Endothelial cell of umbilical vein (primary cell): ENCODE measurements around the gene HES6. TPM values are rescaled to one million over a fixed set of nuclear protein-coding genes. Genes with fewer than 3 reads are reported as not detected.

Source experiments
- Bru-seq: library from RNA; stranded (reverse); fragments of 400-500 nt; gene quantifications from one replicate; lab custom pipeline; 2021; lab: Mats Ljungman, UMichigan
- BruChase-seq, 2 experiments: library from RNA; stranded (reverse); fragments of 400-500 nt; gene quantifications; one replicate each; lab custom pipeline; 2021; lab: Mats Ljungman, UMichigan
- BruUV-seq: library from RNA; stranded (reverse); fragments of 400-500 nt; replicated peaks from 2 replicates; lab custom pipeline; 2021; lab: Mats Ljungman, UMichigan
- CTCF ChIA-PET: fragments of 300-600, 350-600 bp; sonication (Branson Sonifier 250); formaldehyde crosslinking; loops from one replicate; lab custom pipeline; 2021; ENCODE audit warnings: antibody characterized with exemption, inconsistent platforms; lab: Charles Lee
- POLR2A ChIA-PET: fragments of 300-600, 350-600 bp; sonication (Branson Sonifier 250); formaldehyde crosslinking; loops from one replicate; lab custom pipeline; 2021; ENCODE audit warnings: antibody characterized with exemption, inconsistent platforms; lab: Charles Lee
- DNase-seq: peaks from one replicate; pipeline ENCODE4 v3.0.0-alpha.2; 2011; ENCODE audit warnings: low read depth, low spot score
- FAIRE-seq: peaks from 2 replicates; lab custom pipeline; 2011; peaks lifted over from hg19 to GRCh38; lab: Jason Lieb, UNC
- H2AFZ ChIP-seq: 2 replicates; pipeline ENCODE4 v1.6.0; 2012; ENCODE audit warnings: low read depth, low read length, control low read depth, inconsistent platforms
- H3K27ac ChIP-seq: 2 replicates; pipeline ENCODE4 v1.5.1; 2011; ENCODE audit warnings: low read depth, mild to moderate bottlenecking, control low read depth, low read length, moderate library complexity; ENCODE audit not compliant: insufficient read depth
- H3K27me3 ChIP-seq, 2 experiments: 2 replicates each; pipeline versions ENCODE4 v1.6.0 to v1.6.1; 2011; ENCODE audit warnings: low read length in 2 of 2, mixed read lengths in 1 of 2; ENCODE audit not compliant: control insufficient read depth in 2 of 2, insufficient read depth in 2 of 2
- H3K36me3 ChIP-seq, 2 experiments: 2 replicates in 1 of 2; 3 replicates in 1 of 2; pipeline ENCODE4 v1.5.1; 2011; ENCODE audit warnings: low read length in 2 of 2, mild to moderate bottlenecking in 1 of 2, moderate library complexity in 1 of 2; ENCODE audit not compliant: control insufficient read depth in 2 of 2, insufficient read depth in 2 of 2; ENCODE audit errors: extremely low read depth in 1 of 2
- H3K4me1 ChIP-seq: 3 replicates; pipeline ENCODE4 v1.5.1; 2011; ENCODE audit warnings: mild to moderate bottlenecking, low read length; ENCODE audit not compliant: control insufficient read depth, insufficient read depth; ENCODE audit errors: extremely low read depth
- H3K4me2 ChIP-seq: 2 replicates; pipeline ENCODE4 v1.6.1; 2011; ENCODE audit warnings: low read length, control low read depth, mixed read lengths; ENCODE audit not compliant: insufficient read depth
- H3K4me3 ChIP-seq, 3 experiments: fragments of 200-600 bp in 1 of 3; sonication (generic), shearing (Covaris generic) in 1 of 3; replicated peaks in 1 of 3; 2 replicates each; pipeline ENCODE4 v1.5.1; 2011 to 2016; ENCODE audit warnings: control low read depth in 3 of 3, low read length in 3 of 3, mild to moderate bottlenecking in 2 of 3, inconsistent platforms in 1 of 3, low read depth in 1 of 3, moderate library complexity in 1 of 3; ENCODE audit not compliant: insufficient read depth in 1 of 3
- H3K79me2 ChIP-seq: 2 replicates; pipeline ENCODE4 v1.6.0; 2012; ENCODE audit warnings: low read length, inconsistent platforms; ENCODE audit not compliant: control insufficient read depth, insufficient read depth
- H3K9ac ChIP-seq: replicated peaks from 2 replicates; pipeline ENCODE3; 2011; ENCODE audit warnings: low read length, control low read depth; ENCODE audit not compliant: insufficient read depth; ENCODE audit errors: extremely low read depth
- H3K9me1 ChIP-seq: replicated peaks from 3 replicates; pipeline ENCODE4 v1.6.0; 2011; ENCODE audit warnings: mild to moderate bottlenecking, low read length; ENCODE audit not compliant: control insufficient read depth, insufficient read depth; ENCODE audit errors: extremely low read depth
- H3K9me3 ChIP-seq: replicated peaks from 2 replicates; pipeline ENCODE4 v1.5.1; 2012; ENCODE audit warnings: low read length, inconsistent platforms; ENCODE audit not compliant: control insufficient read depth, insufficient read depth
- H4K20me1 ChIP-seq: replicated peaks from 2 replicates; pipeline ENCODE3; 2011; ENCODE audit warnings: mild to moderate bottlenecking, low read length; ENCODE audit not compliant: control insufficient read depth, insufficient read depth; ENCODE audit errors: extremely low read depth
- EZH2 ChIP-seq: IDR thresholded peaks from 2 replicates; pipeline ENCODE4 v1.6.1; 2012; ENCODE audit warnings: borderline replicate concordance, low read depth, mild to moderate bottlenecking, moderate library complexity, low read length, inconsistent platforms; ENCODE audit not compliant: severe bottlenecking
- FOS ChIP-seq: IDR thresholded peaks from 2 replicates; pipeline ENCODE4 v1.6.1; 2011; ENCODE audit warnings: mild to moderate bottlenecking, low read length, moderate library complexity, borderline replicate concordance; ENCODE audit not compliant: insufficient read depth
- GATA2 ChIP-seq: IDR thresholded peaks from 2 replicates; pipeline ENCODE4 v1.7.0; 2011; ENCODE audit warnings: low read depth, mild to moderate bottlenecking, moderate library complexity, mixed read lengths, low read length; ENCODE audit not compliant: insufficient read length, insufficient read depth
- JUN ChIP-seq: IDR thresholded peaks from 2 replicates; pipeline ENCODE4 v1.6.1; 2011; ENCODE audit warnings: borderline replicate concordance, low read depth; ENCODE audit not compliant: insufficient read length, insufficient read depth
- POLR2A ChIP-seq: IDR thresholded peaks from 2 replicates; pipeline ENCODE4 v1.6.1; 2012; ENCODE audit warnings: low read depth, mild to moderate bottlenecking, control low read depth, low read length
- POLR2AphosphoS5 ChIP-seq: IDR thresholded peaks from 2 replicates; pipeline ENCODE4 v1.6.1; 2012; ENCODE audit warnings: low read depth, mild to moderate bottlenecking, control low read depth, low read length, moderate library complexity; ENCODE audit not compliant: insufficient read depth
- dilution Hi-C: fragments of 300-500 bp; cut with MboI; formaldehyde crosslinking; loops from one replicate; pipeline ENCODE4 v1.15.0; 2019; ENCODE audit warnings: low sequenced_read_pairs; ENCODE audit not compliant: extremely low pct_ligation_motif_present
- intact Hi-C: fragments of 100-400 bp; cut with micrococcal nuclease; formaldehyde crosslinking; loops from one replicate; pipeline ENCODE4 v1.10.0; 2022
- long read RNA-seq: library from polyadenylated mRNA; stranded (forward); transcript quantifications from one replicate; pipeline ENCODE4 v2.0.0, GENCODE V29; 2021
- polyA minus RNA-seq, 3 experiments: library from RNA; depleted of rRNA, polyadenylated mRNA; stranded (reverse); fragments of >200 nt; gene quantifications; 1 replicate in 1 of 3; 2 replicates in 2 of 3; pipeline ENCODE4 v1.2.3, GENCODE V29; 2011
- polyA plus RNA-seq, 4 experiments: library from polyadenylated mRNA; depleted of rRNA in 3 of 4; stranded (reverse) in 3 of 4; unstranded in 1 of 4; fragments of >200 nt; gene quantifications; 2 replicates each; pipeline versions ENCODE4 v1.2.1 to v1.2.3, GENCODE V29; 2011 to 2012; ENCODE audit warnings: missing spikeins in 1 of 4
- total RNA-seq: library from RNA; stranded (reverse); gene quantifications from 2 replicates; pipeline ENCODE4 v1.2.3, GENCODE V29; 2021

Gene HES6
- total RNA-seq (5.1 and 5.4 TPM in 2 replicates), polyA plus RNA-seq (2.2 and 4.3 TPM in 2 replicates), polyA minus RNA-seq (0.51 and 2.0 TPM in 2 replicates), Bru-seq, nascent RNA (percentile 28 among the genes with signal in this experiment), BruChase-seq, experiment 1, labeled RNA remaining after a 6-hour chase (percentile 38 among the genes with signal in this experiment), BruChase-seq, experiment 2, labeled RNA remaining after a 2-hour chase (percentile 31 among the genes with signal in this experiment)
- polyA plus RNA-seq (2011; cell fraction: cytosol; rRNA removed): 1.9 and 2.1 TPM in 2 replicates
- polyA plus RNA-seq (2011; cell fraction: nucleus; rRNA removed): 2.3 and 2.8 TPM in 2 replicates
- polyA plus RNA-seq (2012): 0.98 and 1.0 TPM in 2 replicates
- 2.3 TPM for polyA minus RNA-seq (2011; cell fraction: cytosol; rRNA and poly(A)+ RNA removed)
- polyA minus RNA-seq (2011; cell fraction: nucleus; rRNA and poly(A)+ RNA removed): 0.87 TPM in 1 of 2 replicates, not detected in the other
- long read RNA-seq, transcript HES6-201 (4 exons, 1,454 nt): major isoform, 14 of 31 reads
- long read RNA-seq, transcript HES6-203 (3 exons, 1,600 nt): major isoform, 14 of 31 reads
- long read RNA-seq, partial matches to known transcripts: 1 of 31 reads
- long read RNA-seq, other reads (novel, unspliced or antisense): 1 of 31 reads

- H3K4me3 ChIP-seq: peak within 1 kb of the TSS; percentile 6 to 36 (median 7)
- TF ChIP-seq POLR2AphosphoS5: peak; percentile 67
- TF ChIP-seq POLR2A: peak; percentile 57
- TF ChIP-seq GATA2: no peak
- TF ChIP-seq FOS: no peak
- TF ChIP-seq EZH2: peak; percentile 41
- TF ChIP-seq JUN: no peak
- no peaks in the 10 kb centered on the region for H4K20me1 ChIP-seq
- peaks cover 3% of the 10 kb centered on the region for H3K4me1 ChIP-seq
- H3K9me3 ChIP-seq: no peaks in the 10 kb centered on the region
- BruUV-seq: no TSS peak
- peak within 1 kb of the TSS; percentile 86 for H2AFZ ChIP-seq
- H3K9me1 ChIP-seq: no peaks in the 10 kb centered on the region
- POLR2A ChIA-PET: no interaction called here
- no peak within 1 kb of the TSS for H3K27ac ChIP-seq
- no peaks in the 10 kb centered on the region for H3K36me3 ChIP-seq
- peak within 1 kb of the TSS; percentile 15 for H3K4me2 ChIP-seq
- peak; percentile 84 for DNase-seq
- H3K27me3 ChIP-seq: peaks cover 9 to 12% of the 10 kb centered on the region in 2 experiments
- H3K9ac ChIP-seq: no peak within 1 kb of the TSS
- H3K79me2 ChIP-seq: no peaks in the 10 kb centered on the region
- FAIRE-seq: peak; percentile 81
- CTCF ChIA-PET: interaction anchor here (1.2 to 2.5 kb wide), 2 partner anchors 16 to 24 kb away, joined by 3 to 13 read pairs; no protein-coding TSS in a partner anchor
- intact Hi-C loops (loop anchor here (1.0 to 10.0 kb wide), 4 partner anchors 23 to 565 kb away; partner anchors contain the start of genes SCLY and UBE2F), dilution Hi-C loops (no loop called here)
These were observed at the start of gene HES6 for GRCh38 chr2:238239863-238240756. Gene HES6 (minus strand): TSS chr2:238240038. CDS start chr2:238239905, 133 bp downstream.
